RWPE1 (cell line): Measurements from ENCODE around the gene UVRAG.
A peak's percentile ranks its signal among the peaks of the same experiment; 100 is the strongest.

Experiments used
- CTCF ChIA-PET: fragments of 350-600 bp; sonication (Branson Sonifier 250); formaldehyde crosslinking; extraction: SDS; loops from one replicate; lab custom pipeline; 2021; lab: Yijun Ruan, JAX
- POLR2A ChIA-PET: fragments of 400-600 bp; formaldehyde crosslinking; extraction: SDS; loops from one replicate; lab custom pipeline; 2020; ENCODE audit warnings: antibody characterized with exemption; ENCODE audit not compliant: low non-redundant PET; lab: Yijun Ruan, JAX
- DNase-seq: peaks from one replicate; pipeline ENCODE4 v3.0.0; 2012; ENCODE audit warnings: low spot score
- H3K27ac ChIP-seq: fragments of 450-650 bp; 2 replicates; pipeline ENCODE4 v1.5.1; 2017
- TF ChIP-seq, protein P1 (sequence below): fragments of 450-650 bp; conservative IDR thresholded peaks from 2 replicates; pipeline ENCODE4 v1.5.1; 2017; ENCODE audit warnings: low read depth, mild to moderate bottlenecking

The UVRAG gene

DNA sequence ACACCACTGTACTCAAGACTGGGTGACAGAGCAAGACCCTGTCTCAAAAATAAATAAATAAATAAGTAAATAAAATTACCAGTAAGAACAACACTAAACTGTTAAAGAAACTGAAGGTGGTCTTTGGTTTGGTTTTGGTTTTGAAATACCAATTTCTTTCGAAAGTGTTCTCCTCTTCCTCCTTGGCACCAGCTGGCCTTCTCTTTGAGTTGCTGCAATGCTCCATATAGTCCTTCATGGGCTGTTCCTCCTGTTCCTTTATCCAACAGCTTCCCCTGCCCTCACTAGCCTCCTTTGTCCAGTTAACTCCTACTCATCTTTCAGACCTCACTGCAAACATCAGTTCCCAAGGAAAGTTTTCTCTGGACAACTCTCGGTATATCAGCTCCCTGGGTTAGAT lies 5.0 kb upstream of the UVRAG start:
- POLR2A ChIA-PET: no interaction called here
- DNase-seq: no peak

DNA sequence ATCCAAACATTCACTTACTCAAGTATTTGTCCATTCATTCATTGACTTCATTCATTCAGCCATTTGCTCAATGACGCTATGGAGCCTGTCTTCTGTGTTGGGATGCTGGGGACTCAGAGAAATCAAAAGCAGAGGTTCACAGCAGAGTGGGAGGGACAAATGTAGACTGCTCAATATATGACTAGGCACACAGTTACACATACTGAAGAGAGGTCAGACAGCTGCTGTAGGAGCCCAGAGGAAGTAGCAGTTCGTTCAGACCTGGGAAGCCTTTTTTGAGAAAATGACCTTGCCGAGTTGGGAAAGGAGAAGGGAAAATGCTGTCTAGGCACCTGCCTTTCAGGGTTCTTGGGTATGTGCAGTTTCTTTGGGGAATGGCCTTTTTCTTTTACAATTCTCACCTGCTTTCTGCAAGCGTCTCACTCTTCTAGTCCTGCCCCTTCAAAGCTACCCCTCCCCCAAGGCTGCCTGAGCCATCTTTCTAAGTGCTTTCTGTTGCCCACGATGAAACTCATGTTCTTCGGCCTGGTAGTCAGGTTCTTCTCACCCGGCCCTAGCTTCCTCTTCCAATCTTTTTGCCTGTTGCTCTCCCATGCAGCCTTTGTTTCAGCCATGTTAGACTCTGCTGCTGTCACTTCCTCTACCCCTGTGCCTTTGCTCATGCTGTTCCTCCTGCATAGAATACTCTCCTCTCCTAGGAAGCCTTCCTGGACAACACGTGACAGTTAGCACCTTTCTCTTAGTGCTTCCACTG lies 4.2 kb upstream of the UVRAG start:
- TF ChIP-seq, protein P1, sequence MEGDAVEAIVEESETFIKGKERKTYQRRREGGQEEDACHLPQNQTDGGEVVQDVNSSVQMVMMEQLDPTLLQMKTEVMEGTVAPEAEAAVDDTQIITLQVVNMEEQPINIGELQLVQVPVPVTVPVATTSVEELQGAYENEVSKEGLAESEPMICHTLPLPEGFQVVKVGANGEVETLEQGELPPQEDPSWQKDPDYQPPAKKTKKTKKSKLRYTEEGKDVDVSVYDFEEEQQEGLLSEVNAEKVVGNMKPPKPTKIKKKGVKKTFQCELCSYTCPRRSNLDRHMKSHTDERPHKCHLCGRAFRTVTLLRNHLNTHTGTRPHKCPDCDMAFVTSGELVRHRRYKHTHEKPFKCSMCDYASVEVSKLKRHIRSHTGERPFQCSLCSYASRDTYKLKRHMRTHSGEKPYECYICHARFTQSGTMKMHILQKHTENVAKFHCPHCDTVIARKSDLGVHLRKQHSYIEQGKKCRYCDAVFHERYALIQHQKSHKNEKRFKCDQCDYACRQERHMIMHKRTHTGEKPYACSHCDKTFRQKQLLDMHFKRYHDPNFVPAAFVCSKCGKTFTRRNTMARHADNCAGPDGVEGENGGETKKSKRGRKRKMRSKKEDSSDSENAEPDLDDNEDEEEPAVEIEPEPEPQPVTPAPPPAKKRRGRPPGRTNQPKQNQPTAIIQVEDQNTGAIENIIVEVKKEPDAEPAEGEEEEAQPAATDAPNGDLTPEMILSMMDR: no peak
- H3K27ac ChIP-seq: no peak overlapping the region
- ChIA-PET CTCF (interaction anchor here (3.0 kb wide), 1 partner anchor 8 kb away, joined by 13 read pairs; no protein-coding TSS in a partner anchor), POLR2A (no interaction called here)
- no peak for DNase-seq

More for the DNA sequence above, 5.0 kb upstream of the UVRAG start:
- CTCF ChIA-PET: interaction anchor here (0.7 kb wide), 2 partner anchors 224 to 633 kb away, joined by 3 to 5 read pairs; no protein-coding TSS in a partner anchor
- TF ChIP-seq, protein P1: no peak
- H3K27ac ChIP-seq: no peak overlapping the region

DNA sequence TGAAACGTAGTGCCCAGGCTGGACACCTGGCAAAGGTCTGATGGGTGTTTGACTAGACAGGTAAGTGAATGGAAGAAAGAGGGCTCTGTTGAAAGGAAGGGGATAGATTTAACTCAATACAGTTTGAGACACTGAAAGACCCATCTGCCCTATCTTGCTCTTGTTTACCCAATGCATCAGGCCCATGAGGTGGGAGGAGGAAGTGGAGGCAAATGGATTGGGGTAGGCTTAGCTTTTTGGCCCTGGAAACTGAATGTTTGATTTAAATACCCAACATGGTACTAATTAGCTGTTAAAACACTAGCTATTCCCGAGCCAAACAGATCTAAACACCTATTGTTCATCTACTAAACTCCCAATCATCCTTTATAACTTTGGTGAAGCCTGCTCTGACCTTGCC lies 3.5 kb upstream of the UVRAG start:
- TF ChIP-seq, protein P1: no peak
- CTCF ChIA-PET: interaction anchor here (3.0 kb wide), 1 partner anchor 8 kb away, joined by 13 read pairs; no protein-coding TSS in a partner anchor
- DNase-seq: no peak
- H3K27ac ChIP-seq: no peak overlapping the region
- POLR2A ChIA-PET: no interaction called here

DNA sequence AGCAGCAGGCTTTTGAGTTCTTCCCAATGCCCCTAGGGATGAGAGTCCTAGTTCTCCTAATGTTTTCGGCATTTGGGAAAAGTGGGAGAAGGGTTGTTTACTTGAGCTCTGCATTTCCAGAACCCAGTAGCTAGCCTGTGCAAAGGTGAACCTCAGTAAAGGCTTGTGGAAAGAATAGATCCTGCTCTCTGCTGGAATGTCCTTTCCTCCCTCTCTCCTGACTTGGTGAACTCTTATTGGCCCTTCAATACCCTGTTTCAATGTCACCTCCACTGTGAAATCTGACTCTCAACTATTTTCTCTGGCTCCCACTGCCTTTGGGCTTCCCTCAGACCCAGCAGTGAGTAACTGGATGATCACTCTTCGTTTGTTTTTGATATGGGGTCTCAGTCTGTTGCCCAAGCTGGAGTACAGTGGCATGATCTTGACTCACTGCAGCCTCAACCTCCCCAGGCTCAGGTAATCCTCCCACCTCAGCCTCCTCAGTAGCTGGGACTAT lies 2.4 kb upstream of the UVRAG start:
- H3K27ac ChIP-seq: no peak overlapping the region
- no peak for DNase-seq
- TF ChIP-seq, protein P1: no peak
- ChIA-PET POLR2A (no interaction called here), CTCF (interaction anchor here (3.0 kb wide), 1 partner anchor 10 kb away, joined by 13 read pairs; no protein-coding TSS in a partner anchor)

DNA sequence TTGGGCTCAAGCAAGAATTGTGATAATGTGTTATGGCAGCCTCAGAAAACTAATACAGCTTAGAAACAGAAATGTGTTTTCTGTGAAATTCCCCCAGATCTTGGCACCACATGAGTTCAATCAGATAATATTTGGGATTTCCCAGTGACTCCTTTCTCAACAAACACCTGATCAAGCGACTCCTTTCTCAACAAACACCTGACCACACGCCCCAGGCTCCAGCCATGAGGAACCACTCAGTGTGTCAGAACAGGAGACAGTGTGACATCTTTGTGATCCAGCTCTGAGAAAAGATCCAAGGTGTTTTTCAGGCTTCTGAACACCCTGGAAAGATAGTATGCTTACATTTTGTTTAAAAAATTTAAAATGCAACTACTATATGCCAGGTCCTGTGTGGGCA lies 1.9 kb upstream of the UVRAG start:
- no peak overlapping the region for H3K27ac ChIP-seq
- no peak for DNase-seq
- ChIA-PET CTCF (interaction anchor here (3.0 kb wide), 1 partner anchor 10 kb away, joined by 13 read pairs; no protein-coding TSS in a partner anchor), POLR2A (no interaction called here)
- TF ChIP-seq, protein P1: no peak

DNA sequence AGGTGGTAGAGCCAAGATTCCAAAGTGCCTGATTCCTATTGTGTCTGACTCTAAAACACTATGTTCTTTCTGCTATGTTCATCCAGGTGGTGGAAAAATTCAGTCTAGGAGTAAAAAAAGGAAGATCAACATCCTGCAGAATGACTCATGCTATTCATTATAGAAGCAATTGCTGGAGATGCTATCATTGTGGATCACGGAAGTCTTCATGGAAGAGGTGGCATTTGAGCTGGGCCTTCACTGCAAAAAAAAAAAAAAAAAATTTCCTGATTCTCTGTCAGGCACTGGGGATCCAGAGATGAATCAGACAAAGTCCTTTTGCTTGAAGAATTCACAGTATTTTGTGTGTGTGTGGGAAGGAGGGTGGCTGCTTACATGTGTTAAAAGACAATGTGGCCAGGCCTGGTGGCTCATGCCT lies 1.4 kb upstream of the UVRAG start:
- TF ChIP-seq, protein P1: no peak
- POLR2A ChIA-PET: no interaction called here
- DNase-seq: no peak
- CTCF ChIA-PET: interaction anchor here (0.7 to 3.0 kb wide), 2 partner anchors 11 to 310 kb away, joined by 6 to 13 read pairs; no protein-coding TSS in a partner anchor
- H3K27ac ChIP-seq: peak overlapping the region; percentile 86
